HEK293 (cell line): ENCODE results near the gene YY1AP1.

Experiments
- MZF1 ChIP-seq: fragments of 450-650 bp; formaldehyde crosslinking; IDR thresholded peaks from 2 replicates; pipeline ENCODE4 v1.5.1; 2017; ENCODE audit warnings: missing biosample characterization, missing genetic modification characterization, borderline replicate concordance
- OSR2 ChIP-seq: fragments of 450-650 bp; formaldehyde crosslinking; IDR thresholded peaks from 2 replicates; pipeline ENCODE4 v1.5.1; 2016; ENCODE audit warnings: missing biosample characterization, missing genetic modification characterization
- SETDB1 ChIP-seq: IDR thresholded peaks from one replicate; pipeline ENCODE4 v1.6.1; 2017; ENCODE audit warnings: mild to moderate bottlenecking, low read length, moderate library complexity, mixed read lengths; ENCODE audit not compliant: insufficient read length
- SP3 ChIP-seq: fragments of 450-650 bp; formaldehyde crosslinking; IDR thresholded peaks from 2 replicates; pipeline ENCODE4 v1.5.1; 2016; ENCODE audit warnings: missing biosample characterization, missing genetic modification characterization
- SP7 ChIP-seq: fragments of 450-650 bp; formaldehyde crosslinking; IDR thresholded peaks from 2 replicates; pipeline ENCODE4 v1.5.1; 2016; ENCODE audit warnings: missing biosample characterization, missing genetic modification characterization
- TCF7L2 ChIP-seq: IDR thresholded peaks from 2 replicates; pipeline ENCODE4 v1.6.1; 2011; ENCODE audit warnings: low read depth, mild to moderate bottlenecking, inconsistent platforms, low read length, moderate library complexity, borderline replicate concordance
- ZBTB1 ChIP-seq: fragments of 450-650 bp; formaldehyde crosslinking; IDR thresholded peaks from 2 replicates; pipeline ENCODE4 v1.5.1; 2016; ENCODE audit warnings: missing biosample characterization, missing genetic modification characterization
- ZBTB21 ChIP-seq: fragments of 450-650 bp; formaldehyde crosslinking; IDR thresholded peaks from 2 replicates; pipeline ENCODE4 v1.5.1; 2017; ENCODE audit warnings: missing biosample characterization, missing genetic modification characterization
- ZBTB44 ChIP-seq: fragments of 450-650 bp; IDR thresholded peaks from 2 replicates; pipeline ENCODE4 v1.5.1; 2018; ENCODE audit warnings: missing biosample characterization, mild to moderate bottlenecking, missing genetic modification characterization
- ZFP37 ChIP-seq: fragments of 450-650 bp; formaldehyde crosslinking; IDR thresholded peaks from 2 replicates; pipeline ENCODE4 v1.5.1; 2016; ENCODE audit warnings: missing biosample characterization, missing genetic modification characterization
- ZNF391 ChIP-seq: fragments of 450-650 bp; formaldehyde crosslinking; IDR thresholded peaks from 2 replicates; pipeline ENCODE4 v1.5.1; 2016; ENCODE audit warnings: low read depth, missing biosample characterization, missing genetic modification characterization, borderline replicate concordance
- ZNF394 ChIP-seq: fragments of 450-650 bp; formaldehyde crosslinking; IDR thresholded peaks from 2 replicates; pipeline ENCODE4 v1.5.1; 2016; ENCODE audit warnings: missing biosample characterization, missing genetic modification characterization, mild to moderate bottlenecking, moderate library complexity, borderline replicate concordance
- ZNF416 ChIP-seq: fragments of 450-650 bp; formaldehyde crosslinking; IDR thresholded peaks from 2 replicates; pipeline ENCODE4 v1.5.1; 2016; ENCODE audit warnings: missing biosample characterization, missing genetic modification characterization
- ZNF530 ChIP-seq: fragments of 450-650 bp; formaldehyde crosslinking; IDR thresholded peaks from 2 replicates; pipeline ENCODE4 v1.5.1; 2016; ENCODE audit warnings: low read depth, missing biosample characterization, missing genetic modification characterization
- ZNF558 ChIP-seq: fragments of 450-650 bp; formaldehyde crosslinking; IDR thresholded peaks from 2 replicates; pipeline ENCODE4 v1.5.1; 2016; ENCODE audit warnings: missing biosample characterization, missing genetic modification characterization
- ZNF600 ChIP-seq: fragments of 450-650 bp; formaldehyde crosslinking; IDR thresholded peaks from 2 replicates; pipeline ENCODE4 v1.5.1; 2016; ENCODE audit warnings: missing biosample characterization, missing genetic modification characterization
- ZNF658 ChIP-seq: fragments of 450-650 bp; formaldehyde crosslinking; IDR thresholded peaks from 2 replicates; pipeline ENCODE4; 2016; ENCODE audit warnings: missing biosample characterization, missing genetic modification characterization
- ZNF768 ChIP-seq: fragments of 450-650 bp; formaldehyde crosslinking; IDR thresholded peaks from 2 replicates; pipeline ENCODE4 v1.5.1; 2018; ENCODE audit warnings: missing biosample characterization, mild to moderate bottlenecking, missing genetic modification characterization
- ZNF777 ChIP-seq: fragments of 450-650 bp; formaldehyde crosslinking; IDR thresholded peaks from 2 replicates; pipeline ENCODE4 v1.5.1; 2017; ENCODE audit warnings: missing biosample characterization, missing genetic modification characterization, borderline replicate concordance
- ZNF791 ChIP-seq: fragments of 450-650 bp; formaldehyde crosslinking; IDR thresholded peaks from 2 replicates; pipeline ENCODE4 v1.5.1; 2016; ENCODE audit warnings: missing biosample characterization, missing genetic modification characterization
- ZNF830 ChIP-seq: fragments of 450-650 bp; IDR thresholded peaks from 2 replicates; pipeline ENCODE4 v1.5.0; 2018; ENCODE audit warnings: missing biosample characterization, missing genetic modification characterization, low read depth, mild to moderate bottlenecking, moderate library complexity
- ZSCAN23 ChIP-seq: fragments of 450-650 bp; formaldehyde crosslinking; IDR thresholded peaks from 2 replicates; pipeline ENCODE4 v1.5.1; 2016; ENCODE audit warnings: missing biosample characterization, missing genetic modification characterization
- TF ChIP-seq, protein P1 (sequence below): fragments of 450-650 bp; formaldehyde crosslinking; IDR thresholded peaks from 2 replicates; pipeline ENCODE4 v1.5.1; 2016; ENCODE audit warnings: missing biosample characterization, missing genetic modification characterization
- TF ChIP-seq, protein P2 (sequence below): fragments of 450-650 bp; formaldehyde crosslinking; IDR thresholded peaks from 2 replicates; pipeline ENCODE4 v1.5.1; 2017; ENCODE audit warnings: missing biosample characterization, missing genetic modification characterization
- TF ChIP-seq, protein P3 (sequence below): fragments of 450-650 bp; formaldehyde crosslinking; IDR thresholded peaks from 2 replicates; pipeline ENCODE4 v1.5.1; 2016; ENCODE audit warnings: missing biosample characterization, missing genetic modification characterization
- TF ChIP-seq, protein P4 (sequence below): fragments of 450-650 bp; formaldehyde crosslinking; IDR thresholded peaks from 2 replicates; pipeline ENCODE4 v1.5.1; 2016; ENCODE audit warnings: missing biosample characterization, missing genetic modification characterization

Gene YY1AP1

DNA sequence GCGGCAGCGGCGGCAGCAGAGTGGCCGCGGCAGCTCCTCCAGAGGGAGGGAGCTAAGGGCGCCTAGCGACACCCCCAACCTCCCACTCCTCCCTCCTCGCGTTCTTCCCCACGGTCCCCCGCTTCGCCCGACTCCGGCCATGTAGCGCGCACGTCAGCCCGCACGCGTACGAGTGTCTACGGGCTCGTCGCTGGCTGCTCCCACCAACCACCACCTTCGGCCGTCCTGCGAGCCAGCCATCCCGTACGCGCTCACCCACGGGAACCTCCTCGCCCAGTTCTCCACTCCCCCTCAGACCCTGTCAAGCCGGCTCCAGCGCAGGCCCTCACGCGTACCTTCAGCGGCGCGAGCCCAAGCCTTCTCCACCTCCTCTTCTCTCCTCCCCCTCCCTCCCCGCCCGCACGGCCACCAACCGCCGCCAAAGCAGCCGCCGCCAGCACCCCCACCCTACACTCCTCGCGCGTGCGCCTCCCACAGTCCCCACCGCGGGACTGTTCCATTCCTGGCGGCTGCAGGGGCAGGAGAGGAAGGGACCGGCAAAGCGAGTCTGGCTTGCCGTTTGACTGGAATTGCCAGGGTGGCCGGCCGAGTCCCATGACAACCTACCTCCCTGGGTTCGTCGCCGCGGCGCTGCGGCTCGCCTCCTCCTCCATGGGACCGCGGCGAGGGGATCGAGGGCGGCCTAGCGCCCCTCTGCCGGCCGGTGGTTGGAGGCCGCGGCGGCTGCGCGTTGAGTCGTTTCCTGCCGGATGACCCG is at the start of gene YY1AP1 (continued):
- TF ChIP-seq SETDB1 = no peak
- TF ChIP-seq ZNF391 (tag by site-specific recombination) = peak; percentile 67
- peak; percentile 60 for TF ChIP-seq ZNF394 (tag by site-specific recombination)
- no peak for TF ChIP-seq ZNF777
- no peak for TF ChIP-seq ZNF416 (tag by site-specific recombination)
- TF ChIP-seq, protein P1, sequence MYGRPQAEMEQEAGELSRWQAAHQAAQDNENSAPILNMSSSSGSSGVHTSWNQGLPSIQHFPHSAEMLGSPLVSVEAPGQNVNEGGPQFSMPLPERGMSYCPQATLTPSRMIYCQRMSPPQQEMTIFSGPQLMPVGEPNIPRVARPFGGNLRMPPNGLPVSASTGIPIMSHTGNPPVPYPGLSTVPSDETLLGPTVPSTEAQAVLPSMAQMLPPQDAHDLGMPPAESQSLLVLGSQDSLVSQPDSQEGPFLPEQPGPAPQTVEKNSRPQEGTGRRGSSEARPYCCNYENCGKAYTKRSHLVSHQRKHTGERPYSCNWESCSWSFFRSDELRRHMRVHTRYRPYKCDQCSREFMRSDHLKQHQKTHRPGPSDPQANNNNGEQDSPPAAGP = peak; percentile 89
- TF ChIP-seq ZNF600 (tag by site-specific recombination) = peak; percentile 78
- TF ChIP-seq ZFP37 (tag by site-specific recombination) = 0 out of 2 replicates have a peak, but pooled peaks have one; percentile 24
- no peak; the same call in 1 of the 2 replicates for TF ChIP-seq TCF7L2
- TF ChIP-seq SP7 (tag by site-specific recombination) = peak; percentile 91
- TF ChIP-seq ZBTB44 (tag by site-specific recombination) = 0 out of 2 replicates have a peak, but pooled peaks have one; percentile 14
- no peak for TF ChIP-seq ZNF658
- peak; percentile 79 for TF ChIP-seq SP3 (tag by site-specific recombination)
- TF ChIP-seq OSR2 (tag by site-specific recombination) = 0 out of 2 replicates have a peak, but pooled peaks have one; percentile 5
- TF ChIP-seq ZNF768 (tag by site-specific recombination) = no peak; the same call in 1 of the 2 replicates
- TF ChIP-seq ZBTB21 (tag by site-specific recombination) = no peak
- no peak for TF ChIP-seq ZBTB1 (tag by site-specific recombination)
- TF ChIP-seq, protein P2, sequence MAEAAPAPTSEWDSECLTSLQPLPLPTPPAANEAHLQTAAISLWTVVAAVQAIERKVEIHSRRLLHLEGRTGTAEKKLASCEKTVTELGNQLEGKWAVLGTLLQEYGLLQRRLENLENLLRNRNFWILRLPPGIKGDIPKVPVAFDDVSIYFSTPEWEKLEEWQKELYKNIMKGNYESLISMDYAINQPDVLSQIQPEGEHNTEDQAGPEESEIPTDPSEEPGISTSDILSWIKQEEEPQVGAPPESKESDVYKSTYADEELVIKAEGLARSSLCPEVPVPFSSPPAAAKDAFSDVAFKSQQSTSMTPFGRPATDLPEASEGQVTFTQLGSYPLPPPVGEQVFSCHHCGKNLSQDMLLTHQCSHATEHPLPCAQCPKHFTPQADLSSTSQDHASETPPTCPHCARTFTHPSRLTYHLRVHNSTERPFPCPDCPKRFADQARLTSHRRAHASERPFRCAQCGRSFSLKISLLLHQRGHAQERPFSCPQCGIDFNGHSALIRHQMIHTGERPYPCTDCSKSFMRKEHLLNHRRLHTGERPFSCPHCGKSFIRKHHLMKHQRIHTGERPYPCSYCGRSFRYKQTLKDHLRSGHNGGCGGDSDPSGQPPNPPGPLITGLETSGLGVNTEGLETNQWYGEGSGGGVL (tag by site-specific recombination) = peak; percentile 95
- TF ChIP-seq ZNF830 (tag by site-specific recombination) = no peak
- TF ChIP-seq ZSCAN23 = peak; percentile 19; the same call in 1 of the 2 replicates
- TF ChIP-seq ZNF558 (tag by site-specific recombination) = no peak
- TF ChIP-seq MZF1 (tag by site-specific recombination) = peak; percentile 49
- TF ChIP-seq, protein P3, sequence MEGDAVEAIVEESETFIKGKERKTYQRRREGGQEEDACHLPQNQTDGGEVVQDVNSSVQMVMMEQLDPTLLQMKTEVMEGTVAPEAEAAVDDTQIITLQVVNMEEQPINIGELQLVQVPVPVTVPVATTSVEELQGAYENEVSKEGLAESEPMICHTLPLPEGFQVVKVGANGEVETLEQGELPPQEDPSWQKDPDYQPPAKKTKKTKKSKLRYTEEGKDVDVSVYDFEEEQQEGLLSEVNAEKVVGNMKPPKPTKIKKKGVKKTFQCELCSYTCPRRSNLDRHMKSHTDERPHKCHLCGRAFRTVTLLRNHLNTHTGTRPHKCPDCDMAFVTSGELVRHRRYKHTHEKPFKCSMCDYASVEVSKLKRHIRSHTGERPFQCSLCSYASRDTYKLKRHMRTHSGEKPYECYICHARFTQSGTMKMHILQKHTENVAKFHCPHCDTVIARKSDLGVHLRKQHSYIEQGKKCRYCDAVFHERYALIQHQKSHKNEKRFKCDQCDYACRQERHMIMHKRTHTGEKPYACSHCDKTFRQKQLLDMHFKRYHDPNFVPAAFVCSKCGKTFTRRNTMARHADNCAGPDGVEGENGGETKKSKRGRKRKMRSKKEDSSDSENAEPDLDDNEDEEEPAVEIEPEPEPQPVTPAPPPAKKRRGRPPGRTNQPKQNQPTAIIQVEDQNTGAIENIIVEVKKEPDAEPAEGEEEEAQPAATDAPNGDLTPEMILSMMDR (tag by site-specific recombination) = no peak; the same call in 1 of the 2 replicates
- TF ChIP-seq, protein P4, sequence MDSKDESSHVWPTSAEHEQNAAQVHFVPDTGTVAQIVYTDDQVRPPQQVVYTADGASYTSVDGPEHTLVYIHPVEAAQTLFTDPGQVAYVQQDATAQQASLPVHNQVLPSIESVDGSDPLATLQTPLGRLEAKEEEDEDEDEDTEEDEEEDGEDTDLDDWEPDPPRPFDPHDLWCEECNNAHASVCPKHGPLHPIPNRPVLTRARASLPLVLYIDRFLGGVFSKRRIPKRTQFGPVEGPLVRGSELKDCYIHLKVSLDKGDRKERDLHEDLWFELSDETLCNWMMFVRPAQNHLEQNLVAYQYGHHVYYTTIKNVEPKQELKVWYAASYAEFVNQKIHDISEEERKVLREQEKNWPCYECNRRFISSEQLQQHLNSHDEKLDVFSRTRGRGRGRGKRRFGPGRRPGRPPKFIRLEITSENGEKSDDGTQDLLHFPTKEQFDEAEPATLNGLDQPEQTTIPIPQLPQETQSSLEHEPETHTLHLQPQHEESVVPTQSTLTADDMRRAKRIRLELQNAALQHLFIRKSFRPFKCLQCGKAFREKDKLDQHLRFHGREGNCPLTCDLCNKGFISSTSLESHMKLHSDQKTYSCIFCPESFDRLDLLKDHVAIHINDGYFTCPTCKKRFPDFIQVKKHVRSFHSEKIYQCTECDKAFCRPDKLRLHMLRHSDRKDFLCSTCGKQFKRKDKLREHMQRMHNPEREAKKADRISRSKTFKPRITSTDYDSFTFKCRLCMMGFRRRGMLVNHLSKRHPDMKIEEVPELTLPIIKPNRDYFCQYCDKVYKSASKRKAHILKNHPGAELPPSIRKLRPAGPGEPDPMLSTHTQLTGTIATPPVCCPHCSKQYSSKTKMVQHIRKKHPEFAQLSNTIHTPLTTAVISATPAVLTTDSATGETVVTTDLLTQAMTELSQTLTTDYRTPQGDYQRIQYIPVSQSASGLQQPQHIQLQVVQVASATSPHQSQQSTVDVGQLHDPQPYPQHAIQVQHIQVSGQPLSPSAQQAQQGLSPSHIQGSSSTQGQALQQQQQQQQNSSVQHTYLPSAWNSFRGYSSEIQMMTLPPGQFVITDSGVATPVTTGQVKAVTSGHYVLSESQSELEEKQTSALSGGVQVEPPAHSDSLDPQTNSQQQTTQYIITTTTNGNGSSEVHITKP (tag by site-specific recombination) = peak; percentile 100
- no peak for TF ChIP-seq ZNF791 (tag by site-specific recombination)
- TF ChIP-seq ZNF530 (tag by site-specific recombination) = no peak
